ENCODE measurements around the gene GPN3.

DNA sequence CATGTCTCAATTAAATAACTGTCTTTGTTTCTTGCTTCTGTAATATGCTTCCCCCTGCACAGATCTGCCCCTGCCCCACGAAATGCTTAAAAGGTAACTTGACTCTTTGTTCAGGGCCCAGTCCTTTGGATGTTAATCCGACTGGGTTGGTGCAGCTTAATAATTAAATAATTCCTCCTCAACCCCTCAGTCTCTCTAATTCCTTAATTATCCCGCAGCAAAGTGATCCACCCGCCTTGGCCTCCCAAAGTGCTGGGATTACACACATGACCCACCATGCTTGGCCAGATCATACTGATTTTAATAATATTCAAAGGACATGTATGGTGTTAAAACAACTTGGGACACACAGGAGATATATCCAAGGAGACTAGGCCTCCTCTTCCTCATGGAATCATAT, 46.4 kb downstream of the GPN3 start:
- TF ChIP-seq JUN (CRISPR knock-in tag; IDR thresholded peaks at IDR 0.05) (no peak), ZNF3 (CRISPR knock-in tag; IDR thresholded peaks at IDR 0.05) (no peak), GABPA (IDR thresholded peaks at IDR 0.05; ENCODE audit: low read depth, low read length) (no peak), GABPA (CRISPR knock-in tag; IDR thresholded peaks at IDR 0.05; ENCODE audit: low read depth) (no peak), ZNF776 (CRISPR knock-in tag; IDR thresholded peaks at IDR 0.05) (no peak), SIX1 (CRISPR knock-in tag; IDR thresholded peaks at IDR 0.05; ENCODE audit: borderline replicate concordance) (no peak)
- TF ChIP-seq, protein P1, sequence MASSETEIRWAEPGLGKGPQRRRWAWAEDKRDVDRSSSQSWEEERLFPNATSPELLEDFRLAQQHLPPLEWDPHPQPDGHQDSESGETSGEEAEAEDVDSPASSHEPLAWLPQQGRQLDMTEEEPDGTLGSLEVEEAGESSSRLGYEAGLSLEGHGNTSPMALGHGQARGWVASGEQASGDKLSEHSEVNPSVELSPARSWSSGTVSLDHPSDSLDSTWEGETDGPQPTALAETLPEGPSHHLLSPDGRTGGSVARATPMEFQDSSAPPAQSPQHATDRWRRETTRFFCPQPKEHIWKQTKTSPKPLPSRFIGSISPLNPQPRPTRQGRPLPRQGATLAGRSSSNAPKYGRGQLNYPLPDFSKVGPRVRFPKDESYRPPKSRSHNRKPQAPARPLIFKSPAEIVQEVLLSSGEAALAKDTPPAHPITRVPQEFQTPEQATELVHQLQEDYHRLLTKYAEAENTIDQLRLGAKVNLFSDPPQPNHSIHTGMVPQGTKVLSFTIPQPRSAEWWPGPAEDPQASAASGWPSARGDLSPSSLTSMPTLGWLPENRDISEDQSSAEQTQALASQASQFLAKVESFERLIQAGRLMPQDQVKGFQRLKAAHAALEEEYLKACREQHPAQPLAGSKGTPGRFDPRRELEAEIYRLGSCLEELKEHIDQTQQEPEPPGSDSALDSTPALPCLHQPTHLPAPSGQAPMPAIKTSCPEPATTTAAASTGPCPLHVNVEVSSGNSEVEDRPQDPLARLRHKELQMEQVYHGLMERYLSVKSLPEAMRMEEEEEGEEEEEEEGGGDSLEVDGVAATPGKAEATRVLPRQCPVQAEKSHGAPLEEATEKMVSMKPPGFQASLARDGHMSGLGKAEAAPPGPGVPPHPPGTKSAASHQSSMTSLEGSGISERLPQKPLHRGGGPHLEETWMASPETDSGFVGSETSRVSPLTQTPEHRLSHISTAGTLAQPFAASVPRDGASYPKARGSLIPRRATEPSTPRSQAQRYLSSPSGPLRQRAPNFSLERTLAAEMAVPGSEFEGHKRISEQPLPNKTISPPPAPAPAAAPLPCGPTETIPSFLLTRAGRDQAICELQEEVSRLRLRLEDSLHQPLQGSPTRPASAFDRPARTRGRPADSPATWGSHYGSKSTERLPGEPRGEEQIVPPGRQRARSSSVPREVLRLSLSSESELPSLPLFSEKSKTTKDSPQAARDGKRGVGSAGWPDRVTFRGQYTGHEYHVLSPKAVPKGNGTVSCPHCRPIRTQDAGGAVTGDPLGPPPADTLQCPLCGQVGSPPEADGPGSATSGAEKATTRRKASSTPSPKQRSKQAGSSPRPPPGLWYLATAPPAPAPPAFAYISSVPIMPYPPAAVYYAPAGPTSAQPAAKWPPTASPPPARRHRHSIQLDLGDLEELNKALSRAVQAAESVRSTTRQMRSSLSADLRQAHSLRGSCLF (CRISPR knock-in tag; IDR thresholded peaks at IDR 0.05; ENCODE audit: borderline replicate concordance): no peak
- TF ChIP-seq, protein P2, sequence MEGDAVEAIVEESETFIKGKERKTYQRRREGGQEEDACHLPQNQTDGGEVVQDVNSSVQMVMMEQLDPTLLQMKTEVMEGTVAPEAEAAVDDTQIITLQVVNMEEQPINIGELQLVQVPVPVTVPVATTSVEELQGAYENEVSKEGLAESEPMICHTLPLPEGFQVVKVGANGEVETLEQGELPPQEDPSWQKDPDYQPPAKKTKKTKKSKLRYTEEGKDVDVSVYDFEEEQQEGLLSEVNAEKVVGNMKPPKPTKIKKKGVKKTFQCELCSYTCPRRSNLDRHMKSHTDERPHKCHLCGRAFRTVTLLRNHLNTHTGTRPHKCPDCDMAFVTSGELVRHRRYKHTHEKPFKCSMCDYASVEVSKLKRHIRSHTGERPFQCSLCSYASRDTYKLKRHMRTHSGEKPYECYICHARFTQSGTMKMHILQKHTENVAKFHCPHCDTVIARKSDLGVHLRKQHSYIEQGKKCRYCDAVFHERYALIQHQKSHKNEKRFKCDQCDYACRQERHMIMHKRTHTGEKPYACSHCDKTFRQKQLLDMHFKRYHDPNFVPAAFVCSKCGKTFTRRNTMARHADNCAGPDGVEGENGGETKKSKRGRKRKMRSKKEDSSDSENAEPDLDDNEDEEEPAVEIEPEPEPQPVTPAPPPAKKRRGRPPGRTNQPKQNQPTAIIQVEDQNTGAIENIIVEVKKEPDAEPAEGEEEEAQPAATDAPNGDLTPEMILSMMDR (CRISPR knock-in tag; IDR thresholded peaks at IDR 0.05): no peak

All from HepG2 (cell line).